ENCODE measurements around the gene PTPN7.
"Not testable (repeated sequence)": the region's sequence is repeated elsewhere in the genome, so short reads cannot be mapped to it uniquely, and the experiment has no call there.

The PTPN7 gene

GRCh38 chr1:202182040-202182877 is 21.9 kb upstream of the PTPN7 start:
- H3K27me3 ChIP-seq (replicated peaks in 2 of 5; ENCODE audit: control insufficient read depth in 4 of 5, insufficient read depth in 5 of 5, low read length in 4 of 5): no peaks in the 10 kb centered on the region
- H3K36me3 ChIP-seq (ENCODE audit: control insufficient read depth in 4 of 4, insufficient read depth in 4 of 4, low read length in 3 of 4): no peaks in the 10 kb centered on the region
- peaks cover 0 to 3% (median 1%) of the 10 kb centered on the region in 4 experiments for H3K4me1 ChIP-seq (ENCODE audit: control extremely low read depth in 1 of 4, control insufficient read depth in 4 of 4, insufficient read depth in 4 of 4, low read length in 3 of 4)
- 99% methylated on average over 6 of the region's 8 CpGs for WGBS (ENCODE audit: insufficient coverage)
- DNase-seq: no peak
- no peak overlapping the region for H3K4me3 ChIP-seq (ENCODE audit: control insufficient read depth in 1 of 7, extremely low read depth in 1 of 7, insufficient read depth in 4 of 7, low read depth in 2 of 7, low read length in 6 of 7)
- H3K27ac ChIP-seq (ENCODE audit: insufficient read depth in 1 of 2, low read depth in 1 of 2, low read length in 2 of 2, poor library complexity in 1 of 2, severe bottlenecking in 2 of 2): no peak overlapping the region
- no peaks in the 10 kb centered on the region for H3K9me3 ChIP-seq (ENCODE audit: control extremely low read depth in 1 of 5, control insufficient read depth in 4 of 5, insufficient read depth in 2 of 5, low read depth in 1 of 5, low read length in 4 of 5)
- POLR2A ChIA-PET: interaction anchor here (0.6 kb wide), 1 partner anchor 52 kb away, joined by 3 read pairs; no protein-coding TSS in a partner anchor
- CTCF ChIA-PET: interaction anchor here (0.9 to 3.4 kb wide), 7 partner anchors 8 to 134 kb away, joined by 3 to 10 read pairs (median 4); no protein-coding TSS in a partner anchor

DNA sequence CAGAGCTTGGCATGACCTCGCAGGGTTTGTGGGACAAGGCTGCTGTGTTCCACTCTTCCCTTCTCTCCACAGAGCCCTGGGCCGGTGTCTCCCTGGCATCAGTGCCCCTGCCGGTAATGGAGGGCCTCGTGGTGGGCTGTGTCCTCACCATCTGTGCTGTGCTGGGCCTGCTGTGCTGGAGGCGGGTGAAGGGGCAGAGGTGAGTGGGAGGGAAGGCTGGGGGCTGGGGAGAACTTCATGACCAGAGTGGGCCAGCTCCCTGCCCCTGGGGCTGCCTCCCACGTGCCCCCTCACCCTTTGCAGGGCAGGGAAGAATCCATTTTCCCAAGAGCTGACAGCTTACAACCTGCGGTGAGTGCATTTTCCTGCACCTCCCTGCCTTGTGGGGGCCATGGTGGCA is 21.2 kb upstream of the PTPN7 start:
- H3K36me3 ChIP-seq (ENCODE audit: control insufficient read depth in 4 of 4, insufficient read depth in 4 of 4, low read length in 3 of 4): no peaks in the 10 kb centered on the region
- no peak overlapping the region for H3K4me3 ChIP-seq (ENCODE audit: control insufficient read depth in 1 of 7, extremely low read depth in 1 of 7, insufficient read depth in 4 of 7, low read depth in 2 of 7, low read length in 6 of 7)
- H3K9me3 ChIP-seq (ENCODE audit: control extremely low read depth in 1 of 5, control insufficient read depth in 4 of 5, insufficient read depth in 2 of 5, low read depth in 1 of 5, low read length in 4 of 5): no peaks in the 10 kb centered on the region
- CTCF ChIA-PET: interaction anchor here (0.6 to 3.4 kb wide), 5 partner anchors 8 to 135 kb away, joined by 3 to 13 read pairs (median 10); partner anchors contain the start of gene PTPN7
- H3K27me3 ChIP-seq (replicated peaks in 2 of 5; ENCODE audit: control insufficient read depth in 4 of 5, insufficient read depth in 5 of 5, low read length in 4 of 5): no peaks in the 10 kb centered on the region
- H3K4me1 ChIP-seq (ENCODE audit: control extremely low read depth in 1 of 4, control insufficient read depth in 4 of 4, insufficient read depth in 4 of 4, low read length in 3 of 4): peaks cover 0 to 3% (median 1%) of the 10 kb centered on the region in 4 experiments
- WGBS (ENCODE audit: insufficient coverage): 100% methylated on average over 3 of the region's 7 CpGs
- no peak for DNase-seq
- POLR2A ChIA-PET: no interaction called here
- no peak overlapping the region for H3K27ac ChIP-seq (ENCODE audit: insufficient read depth in 1 of 2, low read depth in 1 of 2, low read length in 2 of 2, poor library complexity in 1 of 2, severe bottlenecking in 2 of 2)

GRCh38 chr1:202180751-202181139 is 20.3 kb upstream of the PTPN7 start:
- not testable (repeated sequence) for H3K4me3 ChIP-seq (ENCODE audit: control insufficient read depth in 1 of 7, extremely low read depth in 1 of 7, insufficient read depth in 4 of 7, low read depth in 2 of 7, low read length in 6 of 7)
- CTCF ChIA-PET: interaction anchor here (1.3 to 3.4 kb wide), 8 partner anchors 9 to 136 kb away, joined by 4 to 13 read pairs (median 8); partner anchors contain the start of gene PTPN7
- WGBS (ENCODE audit: insufficient coverage): 93% methylated on average over 2 of the region's 2 CpGs

GRCh38 chr1:202179828-202180750 is 19.7 kb upstream of the PTPN7 start:
- Histone ChIP-seq H3K36me3 (ENCODE audit: control insufficient read depth in 4 of 4, insufficient read depth in 4 of 4, low read length in 3 of 4) (no peaks in the 10 kb centered on the region), H3K27me3 (replicated peaks in 2 of 5; ENCODE audit: control insufficient read depth in 4 of 5, insufficient read depth in 5 of 5, low read length in 4 of 5) (no peaks in the 10 kb centered on the region), H3K4me3 (ENCODE audit: control insufficient read depth in 1 of 7, extremely low read depth in 1 of 7, insufficient read depth in 4 of 7, low read depth in 2 of 7, low read length in 6 of 7) (no peak overlapping the region), H3K4me1 (ENCODE audit: control extremely low read depth in 1 of 4, control insufficient read depth in 4 of 4, insufficient read depth in 4 of 4, low read length in 3 of 4) (peaks cover 0 to 3% (median 1%) of the 10 kb centered on the region in 4 experiments), H3K9me3 (ENCODE audit: control extremely low read depth in 1 of 5, control insufficient read depth in 4 of 5, insufficient read depth in 2 of 5, low read depth in 1 of 5, low read length in 4 of 5) (no peaks in the 10 kb centered on the region), H3K27ac (ENCODE audit: insufficient read depth in 1 of 2, low read depth in 1 of 2, low read length in 2 of 2, poor library complexity in 1 of 2, severe bottlenecking in 2 of 2) (no peak overlapping the region)
- DNase-seq: no peak
- WGBS (ENCODE audit: insufficient coverage): 97% methylated on average over 17 of the region's 19 CpGs
- POLR2A ChIA-PET: no interaction called here
- CTCF ChIA-PET: interaction anchor here (0.8 to 3.4 kb wide), 9 partner anchors 9 to 142 kb away, joined by 3 to 13 read pairs (median 8); partner anchors contain the start of gene PTPN7

More at GRCh38 chr1:202180751-202181139, 20.3 kb upstream of the PTPN7 start:
- H3K27me3 ChIP-seq (replicated peaks in 2 of 5; ENCODE audit: control insufficient read depth in 4 of 5, insufficient read depth in 5 of 5, low read length in 4 of 5); DNase-seq; POLR2A ChIA-PET; H3K27ac ChIP-seq (ENCODE audit: insufficient read depth in 1 of 2, low read depth in 1 of 2, low read length in 2 of 2, poor library complexity in 1 of 2, severe bottlenecking in 2 of 2); H3K4me1 ChIP-seq (ENCODE audit: control extremely low read depth in 1 of 4, control insufficient read depth in 4 of 4, insufficient read depth in 4 of 4, low read length in 3 of 4); H3K36me3 ChIP-seq (ENCODE audit: control insufficient read depth in 4 of 4, insufficient read depth in 4 of 4, low read length in 3 of 4); H3K9me3 ChIP-seq (ENCODE audit: control extremely low read depth in 1 of 5, control insufficient read depth in 4 of 5, insufficient read depth in 2 of 5, low read depth in 1 of 5, low read length in 4 of 5): not testable (repeated sequence)

GRCh38 chr1:202176949-202177927 is 16.8 kb upstream of the PTPN7 start:
- H3K4me1 ChIP-seq (ENCODE audit: control extremely low read depth in 1 of 4, control insufficient read depth in 4 of 4, insufficient read depth in 4 of 4, low read length in 3 of 4): no peaks in the 10 kb centered on the region
- H3K4me3 ChIP-seq (ENCODE audit: control insufficient read depth in 1 of 7, extremely low read depth in 1 of 7, insufficient read depth in 4 of 7, low read depth in 2 of 7, low read length in 6 of 7): no peak overlapping the region
- H3K9me3 ChIP-seq (ENCODE audit: control extremely low read depth in 1 of 5, control insufficient read depth in 4 of 5, insufficient read depth in 2 of 5, low read depth in 1 of 5, low read length in 4 of 5): no peaks in the 10 kb centered on the region
- no peak overlapping the region for H3K27ac ChIP-seq (ENCODE audit: insufficient read depth in 1 of 2, low read depth in 1 of 2, low read length in 2 of 2, poor library complexity in 1 of 2, severe bottlenecking in 2 of 2)
- ChIA-PET CTCF (interaction anchor here (1.0 to 4.4 kb wide), 3 partner anchors 8 to 16 kb away, joined by 3 to 32 read pairs (median 22); partner anchors contain the start of gene PTPN7), POLR2A (interaction anchor here (0.6 kb wide), 1 partner anchor 1154 kb away, joined by 3 read pairs; the partner anchor contains the start of gene KIF21B)
- no peaks in the 10 kb centered on the region for H3K36me3 ChIP-seq (ENCODE audit: control insufficient read depth in 4 of 4, insufficient read depth in 4 of 4, low read length in 3 of 4)
- no peaks in the 10 kb centered on the region for H3K27me3 ChIP-seq (replicated peaks in 2 of 5; ENCODE audit: control insufficient read depth in 4 of 5, insufficient read depth in 5 of 5, low read length in 4 of 5)
- no peak for DNase-seq
- whole genome bisulfite sequencing (ENCODE audit: insufficient coverage): 98% methylated on average over 23 of the region's 29 CpGs

- ChIA-PET POLR2A (no interaction called here), CTCF (interaction anchor here (0.9 to 4.4 kb wide), 11 partner anchors 8 to 155 kb away, joined by 3 to 32 read pairs (median 3); partner anchors contain the start of gene PTPN7)
- DNase-seq: no peak
- no peaks in the 10 kb centered on the region for H3K36me3 ChIP-seq (ENCODE audit: control insufficient read depth in 4 of 4, insufficient read depth in 4 of 4, low read length in 3 of 4)
- H3K4me1 ChIP-seq (ENCODE audit: control extremely low read depth in 1 of 4, control insufficient read depth in 4 of 4, insufficient read depth in 4 of 4, low read length in 3 of 4): peaks cover 0 to 10% (median 1%) of the 10 kb centered on the region in 4 experiments
- no peak overlapping the region for H3K4me3 ChIP-seq (ENCODE audit: control insufficient read depth in 1 of 7, extremely low read depth in 1 of 7, insufficient read depth in 4 of 7, low read depth in 2 of 7, low read length in 6 of 7)
- WGBS (ENCODE audit: insufficient coverage): 92% methylated on average over 7 of the region's 7 CpGs
- no peaks in the 10 kb centered on the region for H3K27me3 ChIP-seq (replicated peaks in 2 of 5; ENCODE audit: control insufficient read depth in 4 of 5, insufficient read depth in 5 of 5, low read length in 4 of 5)
- no peak overlapping the region for H3K27ac ChIP-seq (ENCODE audit: insufficient read depth in 1 of 2, low read depth in 1 of 2, low read length in 2 of 2, poor library complexity in 1 of 2, severe bottlenecking in 2 of 2)
- H3K9me3 ChIP-seq (ENCODE audit: control extremely low read depth in 1 of 5, control insufficient read depth in 4 of 5, insufficient read depth in 2 of 5, low read depth in 1 of 5, low read length in 4 of 5): no peaks in the 10 kb centered on the region
Observed at GRCh38 chr1:202173993-202174392, 13.6 kb upstream of the PTPN7 start.

Measured in common myeloid progenitor, CD34-positive (primary cell).